NCI-H1436 treated with DMSO at 0.1 percent for 48 hours (cell line): ENCODE results near the gene OCRL.

Source experiments
- DNase-seq: peaks from one replicate; lab custom pipeline; 2025; lab: John Stamatoyannopoulos, UW

OCRL gene

GRCh38 chrX:129636175-129636681 is 96.2 kb downstream of the OCRL start:
- DNase-seq, result no peak

GRCh38 chrX:129637217-129638109 is 97.4 kb downstream of the OCRL start:
- DNase-seq, result no peak

GRCh38 chrX:129638917-129639316 is 98.9 kb downstream of the OCRL start:
- no peak for DNase-seq

- DNase-seq, result no peak
These were observed 100.7 kb downstream of the OCRL start for GRCh38 chrX:129640737-129641136.

- DNase-seq, result no peak
These were observed 101.4 kb downstream of the OCRL start for GRCh38 chrX:129641469-129641868.

- no peak for DNase-seq
These were observed 101.9 kb downstream of the OCRL start for GRCh38 chrX:129641941-129642340.
